Hepatocyte (in vitro differentiated cells): ENCODE data around the gene PCDHA1. TPM values are rescaled to one million over a fixed set of nuclear protein-coding genes. Genes with fewer than 3 reads are reported as not detected.
"Not testable (repeated sequence)": the region's sequence is repeated elsewhere in the genome, so short reads cannot be mapped to it uniquely, and the experiment has no call there.

Experiments
- DNase-seq: peaks from one replicate; pipeline ENCODE4 v3.0.0-alpha.2; 2016; ENCODE audit warnings: low spot score
- H2AFZ ChIP-seq: fragments of 200-600 bp; sonication (generic); 2 replicates; pipeline ENCODE4 v1.6.0; 2016; ENCODE audit warnings: antibody characterized with exemption, mild to moderate bottlenecking
- H3K27ac ChIP-seq: fragments of 200-600 bp; sonication (generic); 2 replicates; pipeline ENCODE4 v1.5.1; 2016; ENCODE audit warnings: mild to moderate bottlenecking
- H3K27me3 ChIP-seq: fragments of 200-600 bp; sonication (generic); 2 replicates; pipeline ENCODE4 v1.6.1; 2016
- H3K36me3 ChIP-seq: fragments of 200-600 bp; sonication (generic); replicated peaks from 2 replicates; pipeline ENCODE4 v1.5.1; 2016; ENCODE audit warnings: low read depth; ENCODE audit not compliant: insufficient read depth
- H3K4me1 ChIP-seq: fragments of 200-600 bp; sonication (generic); 2 replicates; pipeline ENCODE4 v1.5.1; 2016; ENCODE audit warnings: mild to moderate bottlenecking, moderate library complexity; ENCODE audit not compliant: insufficient read depth
- H3K4me2 ChIP-seq: fragments of 200-600 bp; sonication (generic); 2 replicates; pipeline ENCODE4 v1.6.0; 2016
- H3K4me3 ChIP-seq: fragments of 200-600 bp; sonication (generic); 2 replicates; pipeline ENCODE4 v1.5.1; 2016; ENCODE audit warnings: mild to moderate bottlenecking
- H3K79me2 ChIP-seq: fragments of 200-600 bp; sonication (generic); 2 replicates; pipeline ENCODE4 v1.6.0; 2017; ENCODE audit warnings: mild to moderate bottlenecking
- H3K9me2 ChIP-seq: fragments of 200-600 bp; sonication (generic); replicated peaks from 2 replicates; pipeline ENCODE4 v1.6.0; 2017; ENCODE audit warnings: mild to moderate bottlenecking; ENCODE audit not compliant: insufficient read depth
- H3K9me3 ChIP-seq: fragments of 200-600 bp; sonication (generic); 2 replicates; pipeline ENCODE4 v1.5.1; 2016; ENCODE audit warnings: low read depth, mild to moderate bottlenecking
- H4K20me1 ChIP-seq: fragments of 200-600 bp; sonication (generic); 2 replicates; pipeline ENCODE4 v1.6.0; 2016; ENCODE audit warnings: mild to moderate bottlenecking; ENCODE audit not compliant: insufficient read depth, poor library complexity, severe bottlenecking
- EZH2 ChIP-seq: fragments of 200-600 bp; sonication (generic); IDR thresholded peaks from 2 replicates; pipeline ENCODE4 v1.6.1; 2016; ENCODE audit warnings: antibody characterized with exemption, mild to moderate bottlenecking, borderline replicate concordance
- EZH2phosphoT487 ChIP-seq: fragments of 200-600 bp; sonication (generic); IDR thresholded peaks from one replicate; pipeline ENCODE4 v1.6.1; 2018; ENCODE audit warnings: antibody characterized with exemption, mild to moderate bottlenecking, low read depth, moderate library complexity; ENCODE audit not compliant: unreplicated experiment, severe bottlenecking
- WGBS: methylation state at CpG from one replicate; pipeline ENCODE4 v1.1.6; 2016; ENCODE audit warnings: low lambda C conversion rate; ENCODE audit errors: missing lambda C conversion rate; 5-methylcytosine and 5-hydroxymethylcytosine counted together
- polyA plus RNA-seq: library from polyadenylated mRNA; unstranded; fragments of >200 nt; fragmentation: Nextera tagmentation; extraction: Ambion mirVana; gene quantifications from 2 replicates; pipeline ENCODE4 v1.2.1, GENCODE V29; 2016
- total RNA-seq: library from RNA; depleted of rRNA; stranded (reverse); fragments of >200 nt; gene quantifications from 2 replicates; pipeline ENCODE4 v1.2.3, GENCODE V29; 2014
- TF ChIP-seq, protein P1 (sequence below): fragments of 200-600 bp; sonication (generic); IDR thresholded peaks from 2 replicates; pipeline ENCODE4 v1.5.1; 2016; ENCODE audit warnings: antibody characterized with exemption, mild to moderate bottlenecking; ENCODE audit not compliant: poor library complexity

Gene PCDHA1
- total and polyA plus RNA-seq, 2 experiments from 2014 or later: not detected

DNA sequence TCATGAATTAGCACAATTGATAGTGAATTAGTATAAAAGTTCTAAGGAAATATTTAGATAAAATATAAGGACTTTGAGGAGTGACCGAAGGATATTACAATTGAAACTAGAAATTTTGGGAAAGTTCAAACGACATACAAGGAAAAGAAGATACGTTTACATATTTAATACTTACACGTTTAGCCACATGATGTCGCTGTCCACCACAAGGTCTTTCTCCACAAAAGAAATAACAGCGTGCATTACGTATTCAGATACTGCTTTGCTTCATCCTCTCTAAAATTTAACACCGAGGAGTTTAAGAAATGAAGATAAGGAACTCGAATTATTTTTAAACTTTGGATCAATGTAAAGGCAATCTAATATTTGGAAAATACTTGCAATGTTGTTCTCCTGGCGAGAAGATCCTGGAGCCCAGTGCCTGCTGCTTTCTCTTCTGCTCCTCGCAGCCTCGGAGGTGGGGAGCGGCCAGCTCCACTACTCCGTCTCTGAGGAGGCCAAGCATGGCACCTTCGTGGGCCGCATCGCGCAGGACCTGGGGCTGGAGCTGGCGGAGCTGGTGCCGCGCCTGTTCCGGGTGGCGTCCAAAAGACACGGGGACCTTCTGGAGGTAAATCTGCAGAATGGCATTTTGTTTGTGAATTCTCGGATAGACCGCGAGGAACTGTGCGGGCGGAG, 15.0 kb downstream of the PCDHA1 start, which contains the start of gene PCDHA3:
Gene PCDHA3, plus strand, starts transcription at position 242 of the 678 bp plus-strand sequence.
- no peak for TF ChIP-seq EZH2phosphoT487
- TF ChIP-seq EZH2: no peak
- TF ChIP-seq, protein P1, sequence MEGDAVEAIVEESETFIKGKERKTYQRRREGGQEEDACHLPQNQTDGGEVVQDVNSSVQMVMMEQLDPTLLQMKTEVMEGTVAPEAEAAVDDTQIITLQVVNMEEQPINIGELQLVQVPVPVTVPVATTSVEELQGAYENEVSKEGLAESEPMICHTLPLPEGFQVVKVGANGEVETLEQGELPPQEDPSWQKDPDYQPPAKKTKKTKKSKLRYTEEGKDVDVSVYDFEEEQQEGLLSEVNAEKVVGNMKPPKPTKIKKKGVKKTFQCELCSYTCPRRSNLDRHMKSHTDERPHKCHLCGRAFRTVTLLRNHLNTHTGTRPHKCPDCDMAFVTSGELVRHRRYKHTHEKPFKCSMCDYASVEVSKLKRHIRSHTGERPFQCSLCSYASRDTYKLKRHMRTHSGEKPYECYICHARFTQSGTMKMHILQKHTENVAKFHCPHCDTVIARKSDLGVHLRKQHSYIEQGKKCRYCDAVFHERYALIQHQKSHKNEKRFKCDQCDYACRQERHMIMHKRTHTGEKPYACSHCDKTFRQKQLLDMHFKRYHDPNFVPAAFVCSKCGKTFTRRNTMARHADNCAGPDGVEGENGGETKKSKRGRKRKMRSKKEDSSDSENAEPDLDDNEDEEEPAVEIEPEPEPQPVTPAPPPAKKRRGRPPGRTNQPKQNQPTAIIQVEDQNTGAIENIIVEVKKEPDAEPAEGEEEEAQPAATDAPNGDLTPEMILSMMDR: no peak
- Histone ChIP-seq H3K9me3 (peaks cover 18% of the 10 kb centered on the region), H3K27me3 (no peaks in the 10 kb centered on the region), H3K4me1 (no peaks in the 10 kb centered on the region), H3K27ac (no peak within 1 kb of the TSS), H2AFZ (no peak within 1 kb of the TSS), H3K9me2 (no peaks in the 10 kb centered on the region), H3K4me3 (no peak within 1 kb of the TSS), H4K20me1 (no peaks in the 10 kb centered on the region), H3K36me3 (peaks cover 5% of the 10 kb centered on the region), H3K79me2 (no peaks in the 10 kb centered on the region), H3K4me2 (no peak within 1 kb of the TSS)
- 96% methylated on average over 29 of the region's 29 CpGs for WGBS
- DNase-seq: no peak

DNA sequence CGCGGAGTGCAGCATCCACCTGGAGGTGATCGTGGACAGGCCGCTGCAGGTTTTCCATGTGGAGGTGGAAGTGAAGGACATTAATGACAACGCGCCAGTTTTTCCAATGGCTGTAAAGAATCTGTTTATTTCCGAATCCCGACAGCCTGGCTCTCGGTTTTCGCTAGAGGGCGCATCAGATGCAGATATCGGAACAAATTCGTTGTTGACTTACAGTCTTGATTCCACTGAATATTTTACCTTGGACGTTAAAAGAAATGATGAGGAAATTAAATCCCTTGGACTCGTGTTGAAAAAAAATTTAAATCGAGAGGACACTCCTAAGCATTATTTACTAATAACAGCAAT, 15.5 kb downstream of the PCDHA1 start:
- Histone ChIP-seq H3K27me3 (no peaks in the 10 kb centered on the region), H3K79me2 (no peaks in the 10 kb centered on the region), H3K4me1 (no peaks in the 10 kb centered on the region), H3K27ac (no peak overlapping the region), H3K4me2 (no peak overlapping the region), H4K20me1 (no peaks in the 10 kb centered on the region), H3K9me3 (peaks cover 18% of the 10 kb centered on the region), H3K9me2 (no peaks in the 10 kb centered on the region), H3K36me3 (peaks cover 5% of the 10 kb centered on the region), H3K4me3 (no peak overlapping the region), H2AFZ (no peak overlapping the region)
- WGBS: 98% methylated on average over 16 of the region's 16 CpGs
- no peak for DNase-seq
- TF ChIP-seq EZH2: no peak

DNA sequence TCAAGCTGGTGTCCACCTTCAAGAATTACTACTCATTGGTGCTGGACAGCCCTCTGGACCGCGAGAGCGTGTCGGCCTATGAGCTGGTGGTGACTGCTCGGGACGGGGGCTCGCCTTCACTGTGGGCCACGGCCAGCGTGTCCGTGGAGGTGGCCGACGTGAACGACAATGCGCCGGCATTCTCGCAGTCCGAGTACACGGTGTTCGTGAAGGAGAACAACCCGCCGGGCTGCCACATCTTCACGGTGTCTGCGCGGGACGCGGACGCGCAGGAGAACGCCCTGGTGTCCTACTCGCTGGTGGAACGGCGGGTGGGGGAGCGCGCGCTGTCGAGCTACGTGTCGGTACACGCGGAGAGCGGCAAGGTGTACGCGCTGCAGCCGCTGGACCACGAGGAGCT, 16.4 kb downstream of the PCDHA1 start:
- H3K36me3 ChIP-seq, H4K20me1 ChIP-seq, H3K4me1 ChIP-seq, H3K27ac ChIP-seq, H2AFZ ChIP-seq, H3K9me2 ChIP-seq, H3K4me3 ChIP-seq, H3K4me2 ChIP-seq, H3K27me3 ChIP-seq, H3K79me2 ChIP-seq, DNase-seq: not testable (repeated sequence)
- H3K9me3 ChIP-seq: peaks cover 18% of the 10 kb centered on the region
- 99% methylated on average over 45 of the region's 45 CpGs for WGBS

DNA sequence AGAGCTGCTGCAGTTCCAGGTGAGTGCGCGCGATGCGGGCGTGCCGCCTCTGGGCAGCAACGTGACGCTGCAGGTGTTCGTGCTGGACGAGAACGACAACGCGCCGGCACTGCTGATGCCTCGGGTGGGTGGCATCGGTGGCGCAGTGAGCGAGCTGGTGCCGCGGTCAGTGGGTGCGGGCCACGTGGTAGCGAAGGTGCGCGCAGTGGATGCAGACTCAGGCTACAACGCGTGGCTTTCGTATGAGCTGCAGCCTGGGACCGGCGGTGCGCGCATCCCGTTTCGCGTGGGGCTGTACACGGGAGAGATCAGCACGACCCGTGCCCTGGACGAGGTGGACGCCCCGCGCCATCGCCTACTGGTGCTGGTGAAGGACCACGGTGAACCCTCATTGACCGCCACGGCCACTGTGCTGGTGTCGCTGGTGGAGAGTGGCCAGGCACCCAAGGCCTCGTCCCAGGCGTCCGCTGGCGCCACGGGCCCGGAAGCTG, 16.9 kb downstream of the PCDHA1 start:
- WGBS: 99% methylated on average over 35 of the region's 53 CpGs
- Histone ChIP-seq H4K20me1 (no peaks in the 10 kb centered on the region), H3K4me3 (no peak overlapping the region), H3K27ac (no peak overlapping the region), H3K9me2 (no peaks in the 10 kb centered on the region), H3K9me3 (peaks cover 18% of the 10 kb centered on the region), H3K36me3 (peaks cover 5% of the 10 kb centered on the region), H2AFZ (no peak overlapping the region), H3K27me3 (no peaks in the 10 kb centered on the region), H3K79me2 (peaks cover under 1% of the 10 kb centered on the region), H3K4me1 (no peaks in the 10 kb centered on the region), H3K4me2 (no peak overlapping the region)
- TF ChIP-seq, protein P1: no peak
- TF ChIP-seq EZH2: no peak
- no peak for TF ChIP-seq EZH2phosphoT487
- no peak for DNase-seq
